GM18951 (cell line): ENCODE data around the gene PUS7.
"Not testable (repeated sequence)": the region's sequence is repeated elsewhere in the genome, so short reads cannot be mapped to it uniquely, and the experiment has no call there.

Experiments used
- POLR2A ChIP-seq: IDR thresholded peaks from 4 replicates; pipeline ENCODE4 v1.6.1; 2011; ENCODE audit warnings: mild to moderate bottlenecking; ENCODE audit not compliant: insufficient read length, insufficient read depth; ENCODE audit errors: extremely low read depth
- in situ Hi-C: fragments of 300-500 bp; cut with MboI; formaldehyde crosslinking; loops from one replicate; pipeline ENCODE4 v1.12.0; 2022; ENCODE audit warnings: low sequenced_read_pairs, mixed read lengths, inconsistent platforms; ENCODE audit not compliant: unreplicated experiment

The PUS7 gene

GRCh38 chr7:105448181-105448580, 73.9 kb downstream of the PUS7 start:
- TF ChIP-seq POLR2A: no peak
- in situ Hi-C loops: no loop called here

GRCh38 chr7:105444342-105444987, 77.6 kb downstream of the PUS7 start:
- in situ Hi-C loops: no loop called here
- TF ChIP-seq POLR2A: no peak

DNA sequence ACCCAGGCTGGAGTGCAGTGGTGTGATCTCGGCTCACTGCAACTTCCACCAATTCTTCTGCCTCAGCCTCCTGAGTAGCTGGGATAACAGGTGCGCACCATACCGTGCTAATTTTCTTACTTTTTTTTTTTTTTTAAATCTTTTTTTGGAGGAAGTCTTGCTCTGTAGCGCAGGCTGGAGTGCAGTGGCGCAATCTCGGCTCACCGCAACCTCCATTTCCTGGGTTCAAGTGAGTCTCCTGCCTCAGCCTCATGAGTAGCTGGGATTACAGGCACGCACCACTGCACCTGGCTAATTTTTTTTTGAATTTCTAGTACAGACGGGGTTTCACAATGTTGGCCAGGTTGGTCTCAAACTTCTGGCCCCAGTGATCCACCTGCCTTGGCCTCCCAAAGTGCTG, 79.9 kb downstream of the PUS7 start:
- in situ Hi-C loops: not testable (repeated sequence)

GRCh38 chr7:105439174-105439893, 82.7 kb downstream of the PUS7 start:
- in situ Hi-C loops: no loop called here
- TF ChIP-seq POLR2A: no peak

GRCh38 chr7:105438847-105439173, 83.3 kb downstream of the PUS7 start:
- TF ChIP-seq POLR2A: no peak
- in situ Hi-C loops: no loop called here

DNA sequence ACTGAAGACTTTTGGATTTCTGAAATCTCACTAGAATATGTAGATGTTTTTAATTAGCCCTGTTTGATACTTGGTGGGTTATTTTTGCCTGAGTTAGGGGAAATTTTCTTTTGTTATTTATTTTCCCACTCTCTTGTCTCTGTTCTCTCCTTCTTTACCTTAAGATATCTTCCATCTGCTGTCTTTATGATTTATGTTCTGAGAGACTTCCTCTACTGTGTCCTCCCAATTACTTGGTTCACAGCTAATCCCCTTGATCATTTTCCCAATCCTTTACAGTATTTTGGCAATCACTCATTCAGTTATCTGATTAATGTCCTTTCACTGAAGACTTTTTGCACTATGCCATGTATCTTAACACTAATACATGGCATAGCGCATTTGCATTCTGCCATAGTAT, 83.8 kb downstream of the PUS7 start:
- in situ Hi-C loops: no loop called here
- no peak for TF ChIP-seq POLR2A

GRCh38 chr7:105437356-105437755, 84.7 kb downstream of the PUS7 start:
- in situ Hi-C loops: not testable (repeated sequence)

GRCh38 chr7:105429746-105430612, 92.1 kb downstream of the PUS7 start:
- no peak for TF ChIP-seq POLR2A
- in situ Hi-C loops: no loop called here

- no peak for TF ChIP-seq POLR2A
- in situ Hi-C loops: no loop called here
Measured at GRCh38 chr7:105426606-105427146, 95.4 kb downstream of the PUS7 start.

DNA sequence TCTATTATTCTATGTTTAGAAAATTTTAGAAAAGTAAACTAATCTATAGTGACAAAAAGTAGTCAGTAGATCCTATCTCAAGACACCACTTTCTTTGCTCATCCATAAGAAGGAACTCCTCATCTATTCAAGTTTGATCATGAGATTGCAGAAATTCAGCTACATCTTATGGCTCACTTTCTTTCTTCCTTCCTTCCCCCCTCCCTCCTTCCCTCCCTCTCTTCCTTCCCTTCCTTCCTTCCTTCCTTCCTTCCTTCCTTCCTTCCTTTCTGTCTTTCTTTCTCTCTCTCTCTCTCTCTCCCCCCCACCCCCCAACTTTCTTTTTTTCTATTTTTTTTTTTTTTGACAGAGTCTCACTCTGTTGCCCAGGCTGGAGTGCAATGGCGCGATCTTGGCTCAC, 98.1 kb downstream of the PUS7 start:
- no peak for TF ChIP-seq POLR2A
- in situ Hi-C loops: no loop called here

- no peak for TF ChIP-seq POLR2A
- in situ Hi-C loops: no loop called here
Measured at GRCh38 chr7:105413887-105414437, 108.1 kb downstream of the PUS7 start.

- in situ Hi-C loops: not testable (repeated sequence)
Measured at GRCh38 chr7:105410774-105411173, 111.3 kb downstream of the PUS7 start.

DNA sequence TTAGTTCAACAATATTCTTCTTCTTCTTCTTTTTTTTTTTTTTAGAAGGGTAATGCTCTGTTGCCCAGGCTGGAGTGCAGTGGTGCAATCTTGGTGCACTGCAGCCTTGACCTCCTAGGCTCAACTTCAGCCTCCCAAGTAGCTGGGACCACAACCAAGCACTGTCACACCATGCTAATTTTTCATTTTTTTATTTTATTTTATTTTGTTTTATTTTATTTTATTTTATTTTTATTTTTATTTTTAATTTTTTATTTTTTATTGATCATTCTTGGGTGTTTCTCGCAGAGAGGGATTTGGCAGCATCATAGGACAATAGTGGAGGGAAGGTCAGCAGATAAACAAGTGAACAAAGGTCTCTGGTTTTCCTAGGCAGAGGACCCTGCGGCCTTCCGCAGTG, 112.3 kb downstream of the PUS7 start:
- in situ Hi-C loops: not testable (repeated sequence)

DNA sequence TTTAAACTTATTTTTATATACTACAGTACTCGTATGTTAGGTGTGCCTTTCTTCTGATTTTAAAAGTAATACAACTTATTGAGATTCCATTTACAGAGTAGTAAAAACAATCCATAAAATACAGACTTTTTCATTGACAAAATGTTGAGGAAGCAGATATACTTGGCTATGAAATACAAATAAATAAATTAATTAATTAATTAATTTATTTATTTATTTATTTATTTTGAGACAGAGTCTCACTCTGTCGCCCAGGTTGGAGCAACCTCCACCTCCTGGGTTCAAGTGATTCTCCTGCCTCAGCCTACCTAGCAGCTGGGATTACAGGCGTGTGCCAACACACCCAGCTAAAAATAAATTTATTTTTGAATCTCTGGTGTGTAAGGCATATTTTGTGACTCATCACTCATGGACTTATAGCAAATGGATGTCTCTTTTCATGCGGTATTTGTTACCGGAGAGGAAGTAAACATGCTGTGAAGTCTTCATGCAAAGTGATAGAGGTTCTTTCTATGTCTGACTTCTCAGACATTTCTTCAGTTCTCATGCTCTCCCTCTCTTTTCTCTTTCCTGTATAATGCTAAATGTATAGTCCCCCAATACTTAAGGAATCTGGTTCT, 113.2 kb downstream of the PUS7 start:
- in situ Hi-C loops: no loop called here
- no peak for TF ChIP-seq POLR2A
